Esophagus squamous epithelium (tissue), 5 donors: Measurements from ENCODE around the gene FAM83D. TPM values are rescaled to one million over a fixed set of nuclear protein-coding genes. Genes with fewer than 3 reads are reported as not detected.

Source experiments
- DNase-seq: peaks from one replicate; lab custom pipeline; 2025; lab: John Stamatoyannopoulos, UW
- H3K27ac ChIP-seq, 4 donors: fragments of 200-600 bp; sonication (generic); one replicate each; pipeline ENCODE4 v1.5.1; 2016 to 2019; ENCODE audit warnings: mild to moderate bottlenecking in 1 of 4
- H3K27me3 ChIP-seq, 4 donors: fragments of 200-600 bp; sonication (generic); 1 replicate in 3 of 4; 2 replicates in 1 of 4; pipeline versions ENCODE4 v1.5.1 to v1.6.0; 2017 to 2021; ENCODE audit warnings: antibody characterized with exemption in 1 of 4
- H3K36me3 ChIP-seq, 3 donors: fragments of 200-600 bp; sonication (generic); one replicate each; pipeline ENCODE4 v1.5.1; 2016 to 2019
- H3K4me1 ChIP-seq, 3 donors: fragments of 200-600 bp; sonication (generic); one replicate each; pipeline ENCODE4 v1.5.1; 2017 to 2019
- H3K4me3 ChIP-seq, 4 donors: fragments of 200-600 bp; sonication (generic); 1 replicate in 3 of 4; 2 replicates in 1 of 4; pipeline ENCODE4 v1.5.1; 2016 to 2019; ENCODE audit warnings: mild to moderate bottlenecking in 2 of 4, moderate library complexity in 1 of 4
- H3K9me3 ChIP-seq, 3 donors: fragments of 200-600 bp; sonication (generic); one replicate each; pipeline ENCODE4 v1.5.1; 2016 to 2019
- POLR2A ChIP-seq, 4 donors: fragments of 450-650 bp; IDR thresholded peaks; one replicate each; pipeline ENCODE4 v1.6.1; 2017; ENCODE audit warnings: antibody characterized with exemption in 4 of 4, mild to moderate bottlenecking in 4 of 4, moderate library complexity in 3 of 4
- WGBS, 2 donors: methylation state at CpG; one replicate each; pipeline ENCODE4 v1.1.5; 2018; 5-methylcytosine and 5-hydroxymethylcytosine counted together
- intact Hi-C: fragments of 100-400 bp; cut with DNase I; formaldehyde crosslinking; loops from one replicate; pipeline ENCODE4 v1.15.0; 2022
- total RNA-seq, 4 donors: library from RNA; depleted of rRNA; stranded (reverse); fragments of >200 nt; gene quantifications; one replicate each; pipeline ENCODE4 v1.1.0, GENCODE V29; 2016
- TF ChIP-seq, protein P1 (sequence below), 6 experiments: fragments of 450-650 bp in 4 of 6; fragments of 200-600 bp in 2 of 6; sonication (generic) in 2 of 6; IDR thresholded peaks; one replicate each; pipeline ENCODE4 v1.5.1; 2016 to 2019; ENCODE audit warnings: antibody characterized with exemption in 6 of 6, mild to moderate bottlenecking in 4 of 6, moderate library complexity in 4 of 6
- donor health status: DM: yes; HTN: yes; CAD: no.

FAM83D gene
- total RNA-seq, 4 donors from 2014 or later: 53.8 to 105 (median 81.9) TPM

DNA sequence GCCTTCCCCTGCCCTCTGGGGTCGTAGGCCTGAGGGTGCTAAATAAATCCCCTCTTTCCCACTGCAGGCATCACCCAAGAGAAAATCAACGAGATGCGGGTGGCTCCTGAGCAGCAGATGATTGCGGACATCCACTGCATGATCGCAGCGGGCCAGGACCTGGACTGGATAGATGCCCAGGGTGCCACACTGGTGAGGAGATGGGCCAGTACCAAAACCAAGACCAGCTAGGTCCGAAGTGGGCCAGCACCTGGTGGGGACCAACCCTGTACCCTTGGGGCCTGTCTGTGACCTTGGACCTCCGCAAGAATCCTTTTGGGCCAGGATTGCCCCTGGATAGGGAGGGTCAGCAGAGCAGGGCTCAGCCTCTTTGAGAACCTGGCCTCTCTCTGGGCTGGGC lies 23.6 kb upstream of the FAM83D start:
- no peaks in the 10 kb centered on the region for H3K4me1 ChIP-seq
- no peak overlapping the region for H3K4me3 ChIP-seq
- peaks cover 0 to 12% (median 0%) of the 10 kb centered on the region in 4 donors for H3K27me3 ChIP-seq
- no peak overlapping the region for H3K27ac ChIP-seq
- TF ChIP-seq, protein P1, sequence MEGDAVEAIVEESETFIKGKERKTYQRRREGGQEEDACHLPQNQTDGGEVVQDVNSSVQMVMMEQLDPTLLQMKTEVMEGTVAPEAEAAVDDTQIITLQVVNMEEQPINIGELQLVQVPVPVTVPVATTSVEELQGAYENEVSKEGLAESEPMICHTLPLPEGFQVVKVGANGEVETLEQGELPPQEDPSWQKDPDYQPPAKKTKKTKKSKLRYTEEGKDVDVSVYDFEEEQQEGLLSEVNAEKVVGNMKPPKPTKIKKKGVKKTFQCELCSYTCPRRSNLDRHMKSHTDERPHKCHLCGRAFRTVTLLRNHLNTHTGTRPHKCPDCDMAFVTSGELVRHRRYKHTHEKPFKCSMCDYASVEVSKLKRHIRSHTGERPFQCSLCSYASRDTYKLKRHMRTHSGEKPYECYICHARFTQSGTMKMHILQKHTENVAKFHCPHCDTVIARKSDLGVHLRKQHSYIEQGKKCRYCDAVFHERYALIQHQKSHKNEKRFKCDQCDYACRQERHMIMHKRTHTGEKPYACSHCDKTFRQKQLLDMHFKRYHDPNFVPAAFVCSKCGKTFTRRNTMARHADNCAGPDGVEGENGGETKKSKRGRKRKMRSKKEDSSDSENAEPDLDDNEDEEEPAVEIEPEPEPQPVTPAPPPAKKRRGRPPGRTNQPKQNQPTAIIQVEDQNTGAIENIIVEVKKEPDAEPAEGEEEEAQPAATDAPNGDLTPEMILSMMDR (IDR thresholded peaks at IDR 0.05): no peak
- no peak for TF ChIP-seq POLR2A (IDR thresholded peaks at IDR 0.05)
- H3K36me3 ChIP-seq: peaks cover 0 to 22% (median 0%) of the 10 kb centered on the region in 3 donors
- WGBS, 2 donors: 60 to 93% methylated on average over 2 of the region's 8 CpGs
- peaks cover 0 to 14% (median 8%) of the 10 kb centered on the region in 3 donors for H3K9me3 ChIP-seq
- intact Hi-C loops: no loop called here
- DNase-seq: no peak

DNA sequence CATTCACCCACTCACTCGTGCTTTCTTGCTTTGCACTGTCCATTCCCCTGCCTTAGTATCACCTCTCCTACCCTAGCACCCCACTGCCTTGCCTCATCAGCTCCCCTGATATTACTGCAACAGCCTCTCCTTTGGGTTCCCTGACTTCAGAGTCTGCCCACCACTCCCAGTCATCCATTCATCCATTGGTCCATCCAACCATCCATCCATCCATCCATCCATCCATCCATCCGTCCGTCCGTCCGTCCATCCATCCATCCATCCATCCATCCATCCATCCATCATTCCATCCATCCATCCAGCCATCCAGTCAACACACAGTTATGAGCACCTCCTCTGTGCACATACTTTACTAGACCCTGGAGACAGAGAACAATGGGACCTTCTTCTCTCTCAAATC lies 22.9 kb upstream of the FAM83D start:
- Histone ChIP-seq H3K27me3 (peaks cover 0 to 12% (median 0%) of the 10 kb centered on the region in 4 donors), H3K27ac (no peak overlapping the region), H3K4me1 (no peaks in the 10 kb centered on the region), H3K36me3 (peaks cover 0 to 30% (median 0%) of the 10 kb centered on the region in 3 donors), H3K4me3 (no peak overlapping the region), H3K9me3 (peaks cover 0 to 14% (median 8%) of the 10 kb centered on the region in 3 donors)
- intact Hi-C loops: no loop called here
- WGBS, 2 donors: 41 to 64% methylated on average over 5 of the region's 5 CpGs
- TF ChIP-seq, protein P1 (IDR thresholded peaks at IDR 0.05): no peak
- TF ChIP-seq POLR2A (IDR thresholded peaks at IDR 0.05): no peak
- no peak for DNase-seq

GRCh38 chr20:38905375-38905774 lies 20.8 kb upstream of the FAM83D start:
- 57 to 100% methylated on average over 1 of the region's 1 CpG for WGBS, 2 donors
- Histone ChIP-seq H3K9me3 (peaks cover 0 to 14% (median 8%) of the 10 kb centered on the region in 3 donors), H3K27me3 (no peaks in the 10 kb centered on the region), H3K36me3 (peaks cover 0 to 33% (median 0%) of the 10 kb centered on the region in 3 donors), H3K4me1 (no peaks in the 10 kb centered on the region), H3K4me3 (no peak overlapping the region), H3K27ac (no peak overlapping the region)
- intact Hi-C loops: no loop called here
- TF ChIP-seq, protein P1 (IDR thresholded peaks at IDR 0.05): no peak
- no peak for TF ChIP-seq POLR2A (IDR thresholded peaks at IDR 0.05)
- no peak for DNase-seq

DNA sequence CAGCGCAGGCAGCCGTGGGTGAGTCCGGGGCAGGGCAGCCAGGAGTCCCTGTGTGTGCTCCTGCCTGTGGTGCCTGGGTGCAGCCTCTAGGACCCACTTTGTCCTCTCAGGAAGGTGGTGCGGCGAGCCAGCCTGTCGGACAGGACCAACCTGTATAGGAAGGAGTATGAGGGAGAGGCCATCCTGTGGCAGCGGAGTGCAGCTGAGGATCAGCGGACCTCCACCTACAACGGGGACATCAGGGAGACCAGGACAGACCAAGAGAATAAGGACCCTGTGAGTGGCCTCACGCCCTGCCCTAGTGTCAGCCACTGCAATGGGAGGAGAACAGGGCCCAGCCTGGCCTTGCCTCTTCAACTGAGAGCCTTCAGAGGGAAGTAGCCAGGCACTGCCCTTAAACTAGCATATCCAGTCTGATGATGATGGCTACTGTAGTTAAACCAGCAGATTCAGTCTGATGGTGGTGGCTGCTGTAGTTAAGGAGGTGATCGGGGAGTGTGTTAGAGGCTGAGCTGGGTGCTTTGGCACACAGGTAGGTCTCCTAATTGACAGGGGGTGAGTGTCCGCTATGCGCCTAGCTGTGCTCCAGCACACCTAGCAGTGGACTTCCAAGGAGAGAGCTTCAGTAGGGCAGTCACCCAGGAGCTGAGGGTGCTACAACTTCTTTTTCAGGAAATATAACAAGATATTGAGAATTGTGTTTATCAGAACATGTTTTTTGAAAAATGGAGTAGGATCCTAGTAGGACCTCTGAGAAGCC lies 18.1 kb upstream of the FAM83D start:
- WGBS, 2 donors: 83 to 93% methylated on average over 3 to 8 of the region's 13 CpGs
- Histone ChIP-seq H3K4me3 (no peak overlapping the region), H3K9me3 (peaks cover 0 to 14% (median 8%) of the 10 kb centered on the region in 3 donors), H3K4me1 (no peaks in the 10 kb centered on the region), H3K36me3 (peaks cover 0 to 26% (median 0%) of the 10 kb centered on the region in 3 donors), H3K27me3 (peaks cover 0 to 7% (median 0%) of the 10 kb centered on the region in 4 donors), H3K27ac (peak overlapping the region in 1 of 4 donors; percentile 13)
- DNase-seq: no peak
- intact Hi-C loops: no loop called here
- TF ChIP-seq, protein P1 (IDR thresholded peaks at IDR 0.05): no peak
- no peak for TF ChIP-seq POLR2A (IDR thresholded peaks at IDR 0.05)

- DNase-seq: no peak
- H3K4me3 ChIP-seq: no peak overlapping the region
- 96% methylated on average over 7 of the region's 7 CpGs for WGBS, 2 donors
- peaks cover 0 to 36% (median 0%) of the 10 kb centered on the region in 4 donors for H3K27me3 ChIP-seq
- H3K27ac ChIP-seq: no peak overlapping the region
- H3K4me1 ChIP-seq: no peaks in the 10 kb centered on the region
- intact Hi-C loops: no loop called here
- no peaks in the 10 kb centered on the region for H3K9me3 ChIP-seq
- TF ChIP-seq POLR2A (IDR thresholded peaks at IDR 0.05): no peak
- TF ChIP-seq, protein P1 (IDR thresholded peaks at IDR 0.05): no peak
- peaks cover 0 to 7% (median 0%) of the 10 kb centered on the region in 3 donors for H3K36me3 ChIP-seq
These were observed 10.9 kb upstream of the FAM83D start for GRCh38 chr20:38915355-38915754.
